H9 (cell line): ENCODE data around the gene MTMR1. TPM values are rescaled to one million over a fixed set of nuclear protein-coding genes. Genes with fewer than 3 reads are reported as not detected.

ENCODE experiments used
- DNase-seq: peaks from one replicate; pipeline ENCODE4 v3.0.0-alpha.2; 2017
- H2AFZ ChIP-seq: one replicate; pipeline ENCODE4 v1.6.1; 2013; ENCODE audit warnings: mild to moderate bottlenecking, low read length, control low read depth, moderate library complexity
- H2AK5ac ChIP-seq: 2 replicates; pipeline ENCODE4 v1.6.1; 2013; ENCODE audit warnings: low read length, control low read depth, mixed read lengths; ENCODE audit not compliant: insufficient read length
- H2BK120ac ChIP-seq: one replicate; pipeline ENCODE4 v1.6.1; 2013; ENCODE audit warnings: low read depth, mild to moderate bottlenecking, low read length, control low read depth, inconsistent platforms; ENCODE audit not compliant: poor library complexity, severe bottlenecking
- H2BK12ac ChIP-seq: 2 replicates; pipeline ENCODE4 v1.6.1; 2013; ENCODE audit warnings: low read length, control low read depth, mixed read lengths, low read depth; ENCODE audit not compliant: insufficient read length
- H2BK15ac ChIP-seq: 2 replicates; pipeline ENCODE4 v1.6.1; 2013; ENCODE audit warnings: low read depth, low read length, control low read depth
- H2BK20ac ChIP-seq: one replicate; pipeline ENCODE4 v1.6.1; 2013; ENCODE audit warnings: low read depth, mild to moderate bottlenecking, low read length, control low read depth, inconsistent platforms; ENCODE audit not compliant: poor library complexity, severe bottlenecking
- H2BK5ac ChIP-seq: 2 replicates; pipeline ENCODE4 v1.6.1; 2013; ENCODE audit warnings: low read length, control low read depth, mixed read lengths; ENCODE audit not compliant: insufficient read length
- H3K14ac ChIP-seq: 2 replicates; pipeline ENCODE4 v1.6.1; 2013; ENCODE audit warnings: low read length, control low read depth; ENCODE audit not compliant: insufficient read depth
- H3K18ac ChIP-seq: 2 replicates; pipeline ENCODE4 v1.6.1; 2013; ENCODE audit warnings: low read depth, mild to moderate bottlenecking, mixed read lengths, low read length, control low read depth; ENCODE audit not compliant: insufficient read length
- H3K23ac ChIP-seq: 2 replicates; pipeline ENCODE4 v1.6.1; 2013; ENCODE audit warnings: low read length, control low read depth, mixed read lengths, low read depth; ENCODE audit not compliant: insufficient read length
- H3K23me2 ChIP-seq: 2 replicates; pipeline ENCODE4 v1.6.1; 2013; ENCODE audit warnings: low read depth, mild to moderate bottlenecking, mixed read lengths, low read length, control low read depth; ENCODE audit not compliant: insufficient read length, poor library complexity, severe bottlenecking
- H3K27ac ChIP-seq: 2 replicates; pipeline ENCODE4 v1.5.1; 2013; ENCODE audit warnings: low read length, control low read depth, mixed read lengths, low read depth; ENCODE audit not compliant: insufficient read length
- H3K27me3 ChIP-seq: 2 replicates; pipeline ENCODE4 v1.6.1; 2013; ENCODE audit warnings: low read length, control low read depth, inconsistent platforms; ENCODE audit not compliant: insufficient read depth
- H3K4ac ChIP-seq: 2 replicates; pipeline ENCODE4 v1.6.1; 2013; ENCODE audit warnings: low read depth, mild to moderate bottlenecking, control low read depth, inconsistent platforms, low read length, moderate library complexity
- H3K4me1 ChIP-seq: 2 replicates; pipeline ENCODE4 v1.6.1; 2013; ENCODE audit warnings: low read length, control low read depth, inconsistent platforms; ENCODE audit not compliant: insufficient read depth
- H3K4me2 ChIP-seq: 2 replicates; pipeline ENCODE4 v1.6.1; 2013; ENCODE audit warnings: low read length, control low read depth, mixed read lengths; ENCODE audit not compliant: insufficient read length, insufficient read depth
- H3K56ac ChIP-seq: 2 replicates; pipeline ENCODE4 v1.6.1; 2013; ENCODE audit warnings: low read depth, mild to moderate bottlenecking, mixed read lengths, low read length, control low read depth; ENCODE audit not compliant: insufficient read length
- H3K79me1 ChIP-seq: 2 replicates; pipeline ENCODE4 v1.6.1; 2013; ENCODE audit warnings: low read depth, mild to moderate bottlenecking, moderate library complexity, low read length, control low read depth, inconsistent platforms; ENCODE audit not compliant: insufficient read depth, poor library complexity, severe bottlenecking
- H3K79me2 ChIP-seq: 2 replicates; pipeline ENCODE4 v1.6.1; 2013; ENCODE audit warnings: low read length, control low read depth, inconsistent platforms; ENCODE audit not compliant: insufficient read depth
- H3K9ac ChIP-seq: 2 replicates; pipeline ENCODE4 v1.6.1; 2013; ENCODE audit warnings: low read length, control low read depth, mixed read lengths; ENCODE audit not compliant: insufficient read length; ENCODE audit errors: extremely low read depth
- H3K9me3 ChIP-seq: one replicate; pipeline ENCODE4 v1.6.1; 2013; ENCODE audit warnings: low read depth, low read length, inconsistent platforms; ENCODE audit not compliant: control insufficient read depth
- H3T11ph ChIP-seq: one replicate; pipeline ENCODE4 v1.6.1; 2013; ENCODE audit warnings: mild to moderate bottlenecking, low read length, control low read depth, inconsistent platforms
- H4K20me1 ChIP-seq: one replicate; pipeline ENCODE4 v1.6.1; 2013; ENCODE audit not compliant: control insufficient read depth, insufficient read length, insufficient read depth
- H4K5ac ChIP-seq: 2 replicates; pipeline ENCODE4 v1.6.1; 2013; ENCODE audit warnings: low read depth, mild to moderate bottlenecking, mixed read lengths, low read length, control low read depth; ENCODE audit not compliant: insufficient read length
- H4K8ac ChIP-seq: replicated peaks from 2 replicates; pipeline ENCODE4 v1.6.1; 2013; ENCODE audit warnings: low read length, control low read depth, mixed read lengths, low read depth; ENCODE audit not compliant: insufficient read length
- H4K91ac ChIP-seq: 2 replicates; pipeline ENCODE4 v1.6.1; 2013; ENCODE audit warnings: low read depth, mild to moderate bottlenecking, moderate library complexity, mixed read lengths, low read length, control low read depth; ENCODE audit not compliant: insufficient read length
- H3K27ac Mint-ChIP-seq, 3 experiments: 2 replicates in 2 of 3; 3 replicates in 1 of 3; pipeline ENCODE4 v1.8.0; 2020 to 2021; ENCODE audit warnings: mixed read lengths in 3 of 3, mild to moderate bottlenecking in 1 of 3, moderate library complexity in 1 of 3
- H3K27me3 Mint-ChIP-seq: 2 replicates; pipeline ENCODE4 v1.8.0; 2021; ENCODE audit warnings: low read depth, mild to moderate bottlenecking, moderate library complexity, mixed read lengths
- H3K36me3 Mint-ChIP-seq, 3 experiments: 2 replicates in 2 of 3; 3 replicates in 1 of 3; pipeline ENCODE4 v1.8.0; 2020 to 2021; ENCODE audit warnings: low read depth in 3 of 3, mixed read lengths in 3 of 3; ENCODE audit not compliant: insufficient read depth in 1 of 3
- H3K4me1 Mint-ChIP-seq, 2 experiments: 2 replicates each; pipeline ENCODE4 v1.8.0; 2020; ENCODE audit warnings: mixed read lengths in 2 of 2
- H3K4me3 Mint-ChIP-seq, 2 experiments: 2 replicates in 1 of 2; 3 replicates in 1 of 2; pipeline ENCODE4 v1.8.0; 2020 to 2021; ENCODE audit warnings: mild to moderate bottlenecking in 2 of 2, mixed read lengths in 2 of 2, moderate library complexity in 1 of 2
- H3K9me3 Mint-ChIP-seq, 2 experiments: 2 replicates in 1 of 2; 3 replicates in 1 of 2; pipeline ENCODE4 v1.8.0; 2020; ENCODE audit warnings: mild to moderate bottlenecking in 2 of 2, mixed read lengths in 2 of 2, moderate library complexity in 1 of 2
- CTCF ChIP-seq: fragments of 200-600 bp; sonication (generic); conservative IDR thresholded peaks from 3 replicates; pipeline ENCODE4 v1.8.0; 2021; ENCODE audit warnings: antibody characterized with exemption, mild to moderate bottlenecking
- WGBS: extraction: QIAGEN DNeasy Blood & Tissue Kit; methylation state at CpG from one replicate; pipeline ENCODE4 v1.1.7; 2013; ENCODE audit warnings: missing lambda C conversion rate, low lambda C conversion rate, mixed read lengths; ENCODE audit not compliant: insufficient read length; ENCODE audit errors: extremely low coverage; 5-methylcytosine and 5-hydroxymethylcytosine counted together
- total RNA-seq: library from RNA; stranded (reverse); gene quantifications from 2 replicates; pipeline ENCODE4 v1.2.1, GENCODE V29; 2021

The MTMR1 gene
- total RNA-seq, 1 experiment from 2014 or later, result 25.2 TPM

- Histone ChIP-seq H3K27ac (no peak overlapping the region), H3K23ac (no peak overlapping the region), H3K18ac (no peak overlapping the region), H3K23me2 (peaks cover 3% of the 10 kb centered on the region), H3K9me3 (no peaks in the 10 kb centered on the region), H2BK12ac (no peak overlapping the region), H3K4me2 (no peak overlapping the region), H3K4ac (no peak overlapping the region), H4K8ac (no peak overlapping the region), H2BK15ac (no peak overlapping the region), H4K91ac (no peak overlapping the region), H3T11ph (no peak overlapping the region), H3K56ac (no peak overlapping the region), H3K27me3 (no peaks in the 10 kb centered on the region), H2BK20ac (no peak overlapping the region), H2AK5ac (no peak overlapping the region), H2BK5ac (no peak overlapping the region), H3K79me2 (no peaks in the 10 kb centered on the region), H3K79me1 (no peaks in the 10 kb centered on the region), H2AFZ (no peak overlapping the region), H2BK120ac (no peak overlapping the region), H3K14ac (no peak overlapping the region), H4K5ac (no peak overlapping the region), H3K9ac (no peak overlapping the region), H3K4me1 (no peaks in the 10 kb centered on the region; the same call in 1 of the 2 replicates), H4K20me1 (no peaks in the 10 kb centered on the region)
- peaks cover 2% of the 10 kb centered on the region for H3K27me3 Mint-ChIP-seq
- no peak overlapping the region; a peak in 1 of 7 replicates for H3K27ac Mint-ChIP-seq
- H3K9me3 Mint-ChIP-seq, result peaks cover 60 to 77% of the 10 kb centered on the region in 2 experiments
- WGBS, result no CpG with 5 or more reads among the region's 14 CpGs
- peaks cover 28 to 45% (median 33%) of the 10 kb centered on the region in 3 experiments for H3K36me3 Mint-ChIP-seq
- peaks cover 25% of the 10 kb centered on the region in 2 experiments for H3K4me1 Mint-ChIP-seq
- DNase-seq, result no peak
- TF ChIP-seq CTCF, result no peak
- no peak overlapping the region for H3K4me3 Mint-ChIP-seq
Observed at GRCh38 chrX:150774798-150775568, 81.8 kb downstream of the MTMR1 start.
